Inflammatory macrophage (primary cell): ENCODE results near the gene SLC10A4.
A peak's percentile ranks its signal among the peaks of the same experiment; 100 is the strongest.

Experiments used
- DNase-seq, 2 donors: peaks; one replicate each; pipeline ENCODE4 v3.0.0-alpha.2; 2020 to 2022

Gene SLC10A4

DNA sequence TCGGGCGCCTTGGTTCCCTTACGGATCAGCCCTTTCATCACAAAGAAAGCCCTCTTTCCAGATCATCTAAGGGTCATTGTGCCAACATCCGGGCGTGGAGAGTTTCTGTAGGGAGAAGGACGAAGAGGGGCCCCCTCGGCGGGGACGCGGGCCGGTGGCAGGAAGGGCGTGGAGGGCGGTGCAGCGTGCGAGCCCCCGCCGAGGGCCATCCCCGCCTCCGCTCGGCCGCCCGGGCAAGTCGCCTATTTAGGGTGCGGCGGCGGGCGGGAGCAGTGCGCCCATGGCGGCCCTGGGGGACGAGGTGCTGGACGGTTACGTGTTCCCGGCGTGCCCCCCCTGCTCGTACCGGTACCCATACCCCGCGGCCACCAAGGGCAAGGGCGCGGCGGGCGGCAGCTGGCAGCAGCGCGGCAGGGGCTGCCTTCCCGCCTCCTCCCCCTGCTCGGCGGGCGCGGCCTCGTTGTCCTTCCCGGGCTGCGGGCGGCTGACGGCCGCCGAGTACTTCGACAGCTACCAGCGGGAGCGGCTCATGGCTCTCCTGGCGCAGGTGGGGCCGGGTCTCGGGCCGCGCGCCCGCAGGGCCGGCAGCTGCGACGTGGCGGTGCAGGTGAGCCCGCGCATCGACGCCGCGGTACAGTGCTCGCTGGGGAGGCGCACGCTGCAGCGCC, 7.0 kb downstream of the SLC10A4 start, which contains the start of gene ZAR1:
Gene ZAR1 (plus strand): TSS at position 241 of the 668 bp plus-strand sequence. CDS start 40 bp downstream, at position 281.
- DNase-seq: no peak

GRCh38 chr4:48490680-48491513, 7.8 kb downstream of the SLC10A4 start:
- peak in 1 of 2 donors; percentile 13 for DNase-seq

GRCh38 chr4:48491514-48492176, 8.5 kb downstream of the SLC10A4 start:
- no peak for DNase-seq

- no peak for DNase-seq
These were observed 10.4 kb downstream of the SLC10A4 start for GRCh38 chr4:48493452-48494100.

DNA sequence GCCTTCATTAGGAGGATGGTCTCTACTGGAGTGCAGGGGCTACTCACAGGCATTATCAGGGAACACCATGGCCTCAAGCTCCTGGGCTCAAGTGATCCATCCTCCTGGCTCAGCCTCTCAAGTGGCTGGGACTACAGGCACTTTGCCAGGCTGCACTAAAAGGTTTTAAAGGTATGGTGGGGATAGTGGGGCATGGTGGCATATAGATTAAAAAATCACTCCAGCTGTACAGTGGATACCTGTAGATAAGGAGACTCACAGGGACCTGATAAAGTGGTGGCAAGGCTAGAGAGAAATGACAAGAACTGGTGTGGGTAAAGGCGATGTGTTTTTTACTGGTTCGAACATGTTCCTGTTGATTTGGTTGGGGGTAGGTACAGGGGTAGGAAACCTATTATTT, 12.8 kb downstream of the SLC10A4 start:
- no peak for DNase-seq

- no peak for DNase-seq
These were observed 15.8 kb downstream of the SLC10A4 start for GRCh38 chr4:48498895-48499294.

- DNase-seq: no peak
These were observed 16.5 kb downstream of the SLC10A4 start for GRCh38 chr4:48499551-48500066.

DNA sequence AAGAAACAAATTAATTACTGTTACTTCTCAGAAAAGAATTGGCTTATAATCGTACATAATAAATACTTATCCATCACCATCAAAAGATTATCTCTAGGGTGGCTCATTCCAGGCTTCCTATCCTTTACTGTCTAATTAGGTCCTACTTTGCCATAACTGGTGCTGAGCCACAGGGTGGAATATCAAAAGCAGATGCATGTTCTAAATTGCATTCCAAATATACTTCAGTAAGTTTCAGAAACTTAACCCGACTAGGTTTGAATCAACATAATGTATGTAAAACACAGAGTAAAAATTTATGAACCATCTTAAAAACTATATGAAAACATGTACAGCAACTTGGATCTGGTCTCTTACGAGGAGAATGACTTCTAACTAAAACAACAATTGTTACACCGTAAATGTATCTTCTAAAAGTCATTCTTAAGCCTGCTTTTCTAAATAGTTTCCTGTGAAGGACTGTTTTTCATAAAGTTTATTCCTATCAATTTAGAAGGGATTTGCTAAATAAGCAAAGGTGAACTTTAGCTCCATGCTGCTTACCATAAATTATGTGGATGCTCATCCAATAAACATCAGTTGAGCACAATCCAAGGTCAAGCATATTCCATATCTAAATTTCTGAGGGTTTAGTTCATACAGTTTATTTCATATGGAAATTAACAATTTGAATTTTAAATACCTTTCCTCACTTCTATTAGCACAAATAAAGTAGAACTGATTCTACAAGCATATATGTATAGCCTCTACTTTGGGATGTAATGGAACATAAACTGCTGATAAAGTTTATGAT, 20.3 kb downstream of the SLC10A4 start:
- DNase-seq: no peak

- DNase-seq: no peak
These were observed 20.8 kb downstream of the SLC10A4 start for GRCh38 chr4:48504026-48504330.

DNA sequence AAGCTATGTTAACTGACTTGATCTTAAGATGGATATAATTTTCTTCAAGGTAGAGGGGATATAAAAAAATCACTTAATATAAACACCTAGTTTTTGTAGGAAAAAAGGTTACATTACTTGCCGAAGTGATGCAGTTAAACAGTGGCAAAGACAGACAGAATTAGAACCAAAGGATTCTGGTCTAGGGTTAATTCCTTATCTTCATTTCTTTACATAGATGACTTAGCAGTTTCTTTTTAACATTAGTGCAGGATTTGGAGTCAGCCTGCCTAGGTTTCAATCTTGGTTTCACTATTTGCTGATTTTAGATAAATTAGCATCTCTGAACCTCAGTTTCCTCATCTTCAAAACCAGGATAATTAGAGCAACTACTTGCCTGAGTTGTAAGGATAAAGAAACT, 21.2 kb downstream of the SLC10A4 start:
- DNase-seq: no peak

DNA sequence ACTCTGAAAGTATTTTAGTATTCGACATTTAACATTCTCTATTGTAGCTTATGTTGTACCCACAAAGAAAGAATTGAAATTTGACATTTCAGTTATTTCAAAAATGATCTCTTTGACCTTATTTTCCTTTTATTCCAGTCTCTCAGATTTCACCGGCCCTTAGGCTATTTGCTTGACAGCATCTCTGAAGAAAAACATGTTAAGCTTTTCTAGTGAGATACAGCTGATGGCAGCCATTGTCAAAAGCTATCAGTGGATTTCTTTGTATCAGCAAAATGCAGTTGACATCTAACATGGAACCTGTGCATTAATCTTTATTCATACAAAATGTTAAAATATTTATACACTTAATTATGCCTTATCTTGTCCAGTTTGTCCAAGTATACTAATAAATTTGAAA, 23.6 kb downstream of the SLC10A4 start:
- no peak for DNase-seq

DNA sequence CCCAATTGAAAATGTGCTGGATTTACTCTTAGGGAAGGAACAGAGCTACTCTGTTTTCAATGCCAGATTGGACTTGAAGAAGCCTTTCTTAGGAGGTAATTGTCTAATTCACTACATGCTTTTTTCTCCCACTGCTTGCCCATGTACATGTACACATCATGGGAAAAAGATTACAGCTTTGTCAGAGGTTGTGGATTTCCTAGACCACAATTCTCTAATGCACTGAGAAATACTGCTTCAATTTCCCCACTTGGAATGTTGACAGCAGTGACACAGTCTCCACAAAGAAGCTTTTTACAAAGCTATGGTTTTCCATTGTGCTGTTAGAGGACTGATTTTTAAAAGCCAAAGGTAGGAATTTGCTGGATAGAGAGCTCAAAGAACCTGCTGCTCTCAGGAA, 26.4 kb downstream of the SLC10A4 start:
- no peak for DNase-seq

GRCh38 chr4:48518143-48518542, 35.0 kb downstream of the SLC10A4 start:
- no peak for DNase-seq

DNA sequence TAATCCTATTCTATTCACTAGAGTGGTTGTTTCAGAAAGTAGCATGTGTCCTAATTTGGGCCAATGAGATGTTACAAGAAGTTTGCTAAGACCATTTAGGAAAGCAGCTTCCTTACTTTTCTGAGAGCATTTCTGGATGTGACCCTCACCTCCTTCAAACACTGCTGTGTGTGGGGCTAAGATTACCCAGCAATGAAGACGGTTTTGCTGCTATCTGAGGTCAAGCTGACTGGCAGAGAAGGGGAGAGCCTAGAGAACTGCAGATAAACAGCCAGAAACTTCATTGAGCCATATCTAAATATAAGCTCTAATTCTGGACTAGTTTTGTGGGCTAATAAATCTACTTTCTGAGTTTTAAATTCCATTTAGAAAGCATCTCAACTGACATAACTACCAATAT, 43.3 kb downstream of the SLC10A4 start:
- no peak for DNase-seq

DNA sequence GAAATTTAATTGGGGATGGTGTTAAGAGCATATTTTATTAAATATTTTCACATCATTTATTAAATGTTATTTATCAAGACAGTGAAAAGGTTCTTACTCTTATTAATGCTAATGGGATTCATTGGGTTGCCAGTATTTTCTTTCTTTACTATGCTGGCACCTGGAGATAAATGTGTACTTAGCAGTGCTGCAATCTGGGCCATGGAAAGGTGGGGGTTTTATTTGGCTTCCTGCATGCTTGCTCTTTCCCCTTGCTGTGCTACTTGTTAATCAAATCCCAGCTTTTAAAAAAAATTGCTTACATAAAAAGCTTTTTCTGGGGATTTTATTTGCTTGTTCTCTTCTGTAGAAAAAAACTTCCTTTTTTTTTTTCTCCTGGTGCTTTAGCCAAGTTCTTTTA, 55.2 kb downstream of the SLC10A4 start:
- no peak for DNase-seq
